Activated CD4-positive, alpha-beta T cell treated with anti-CD3 and anti-CD28 coated beads for 48 hours (primary cell): ENCODE data around the gene LPP.
"Not testable (repeated sequence)": the region's sequence is repeated elsewhere in the genome, so short reads cannot be mapped to it uniquely, and the experiment has no call there.

Experiments used
- DNase-seq: peaks from one replicate; pipeline ENCODE4 v3.0.0-alpha.2; 2020

Gene LPP

GRCh38 chr3:188605905-188606304 is 451.9 kb downstream of the LPP start:
- DNase-seq: no peak

DNA sequence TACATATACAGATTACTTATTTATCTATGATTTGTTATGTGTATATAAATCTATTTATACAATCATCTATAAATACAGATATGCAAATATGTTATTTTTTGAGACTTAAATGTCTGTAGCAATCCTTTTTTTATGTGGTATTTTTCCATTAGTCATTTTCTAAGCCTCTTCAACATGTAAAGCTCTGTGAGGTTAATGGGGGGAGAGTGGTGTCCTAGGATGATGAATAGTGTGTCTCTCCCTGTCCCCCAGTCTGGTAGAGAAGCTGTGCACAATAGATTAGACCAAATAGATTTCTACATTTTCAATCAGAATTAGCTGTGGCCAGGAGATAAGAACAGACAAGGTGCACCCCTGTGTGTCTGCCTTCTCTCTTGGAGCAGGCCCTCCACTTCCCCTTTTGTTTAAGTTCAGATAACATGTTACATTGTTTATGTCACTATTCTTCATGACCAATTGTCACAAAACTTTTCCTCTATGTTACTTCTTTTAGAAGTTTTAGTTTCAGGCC is 453.9 kb downstream of the LPP start:
- no peak for DNase-seq

- no peak for DNase-seq
Measured at GRCh38 chr3:188608401-188608800, 454.4 kb downstream of the LPP start.

DNA sequence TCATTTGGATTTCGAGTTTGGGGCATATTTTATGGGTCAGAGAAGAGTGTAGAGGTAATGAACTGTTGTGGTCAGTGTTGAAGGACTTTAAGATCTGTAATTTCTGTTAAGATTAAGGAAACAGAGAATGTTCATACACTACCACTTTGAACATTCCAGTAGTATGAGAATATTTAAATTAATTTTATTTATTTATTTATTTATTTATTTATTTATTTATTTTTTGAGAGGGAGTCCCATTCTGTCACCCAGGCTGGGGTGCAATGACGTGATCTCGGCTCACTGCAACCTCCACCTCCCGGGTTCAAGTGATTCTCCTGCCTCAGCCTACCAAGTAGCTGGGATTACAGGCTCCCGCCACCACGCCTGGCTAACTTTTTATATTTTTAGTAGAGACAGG is 459.8 kb downstream of the LPP start:
- DNase-seq: not testable (repeated sequence)

DNA sequence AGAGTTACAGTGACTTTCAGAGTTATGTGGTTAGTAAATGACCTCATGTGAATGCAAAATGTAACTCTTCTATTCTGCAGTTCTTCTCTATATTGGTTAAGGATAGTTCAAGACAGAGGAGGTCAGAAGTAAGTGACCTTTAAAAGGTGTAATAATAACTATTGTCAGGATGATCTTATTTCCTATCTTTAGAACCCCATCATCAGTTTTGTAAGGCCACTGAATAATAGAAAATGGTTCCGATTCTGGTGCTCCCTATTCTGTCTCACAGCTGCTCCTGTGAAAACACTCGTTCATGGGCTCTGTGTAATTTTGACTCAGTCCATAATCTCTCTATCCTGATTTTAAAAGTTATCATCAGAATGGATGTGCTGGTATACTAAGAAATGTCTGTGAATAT is 463.3 kb downstream of the LPP start:
- no peak for DNase-seq

GRCh38 chr3:188617988-188618701 is 464.2 kb downstream of the LPP start:
- no peak for DNase-seq

GRCh38 chr3:188620752-188621151 is 466.8 kb downstream of the LPP start:
- DNase-seq: no peak

DNA sequence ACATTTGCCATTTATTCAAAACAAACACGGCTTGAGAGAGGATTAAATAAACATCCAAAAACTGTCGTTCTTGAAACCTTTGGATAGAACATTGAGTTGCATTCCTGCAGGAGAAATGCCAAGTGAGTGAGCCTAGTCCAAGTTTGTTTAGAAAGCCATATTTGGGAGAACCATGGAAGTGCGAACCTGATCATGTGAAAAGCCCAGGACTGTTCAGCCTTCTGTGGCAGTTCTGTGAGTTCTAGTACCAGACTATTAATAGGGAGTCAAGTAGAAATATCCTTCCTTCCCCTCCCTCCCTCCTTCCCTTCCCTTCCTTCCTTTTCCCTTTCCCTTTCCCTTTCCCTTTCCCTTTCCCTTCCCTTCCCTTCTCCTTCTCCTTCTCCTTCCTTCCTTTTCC is 470.4 kb downstream of the LPP start:
- no peak for DNase-seq

- DNase-seq: no peak
Measured at GRCh38 chr3:188624828-188625227, 470.9 kb downstream of the LPP start.

- no peak for DNase-seq
Measured at GRCh38 chr3:188627652-188628051, 473.7 kb downstream of the LPP start.

DNA sequence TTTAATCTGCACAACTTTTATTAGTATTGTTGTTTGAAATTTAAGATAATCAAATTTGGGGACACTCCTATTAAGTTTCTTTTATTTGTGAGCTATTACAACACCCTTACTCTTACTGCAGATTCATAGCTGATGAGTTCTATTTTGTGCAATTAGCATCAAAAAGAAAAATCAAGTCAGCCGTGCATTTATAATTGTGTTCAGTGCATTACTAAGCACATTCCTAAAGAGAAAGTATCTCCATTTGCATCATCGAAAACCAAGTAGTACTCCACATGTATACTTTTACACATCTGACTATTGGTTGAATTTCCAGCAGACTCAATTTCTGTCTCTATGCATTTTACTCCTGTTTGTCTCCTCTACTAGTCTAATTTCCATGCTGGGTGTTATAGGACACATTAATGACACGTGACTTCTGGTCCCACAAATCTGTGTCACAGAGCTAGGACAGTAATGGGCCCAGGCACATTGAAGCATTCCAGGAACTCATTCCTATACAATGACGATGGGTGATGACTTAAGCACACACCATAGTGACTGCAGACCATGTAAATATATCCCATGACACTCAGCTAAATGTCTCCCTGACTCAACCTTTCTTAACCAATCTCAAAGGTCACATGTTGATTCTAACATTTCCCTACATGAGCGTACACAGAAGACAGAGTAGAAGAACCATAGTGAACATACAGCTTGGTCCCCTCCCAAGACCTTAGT is 477.5 kb downstream of the LPP start:
- DNase-seq: no peak

GRCh38 chr3:188633206-188633605 is 479.2 kb downstream of the LPP start:
- no peak for DNase-seq

DNA sequence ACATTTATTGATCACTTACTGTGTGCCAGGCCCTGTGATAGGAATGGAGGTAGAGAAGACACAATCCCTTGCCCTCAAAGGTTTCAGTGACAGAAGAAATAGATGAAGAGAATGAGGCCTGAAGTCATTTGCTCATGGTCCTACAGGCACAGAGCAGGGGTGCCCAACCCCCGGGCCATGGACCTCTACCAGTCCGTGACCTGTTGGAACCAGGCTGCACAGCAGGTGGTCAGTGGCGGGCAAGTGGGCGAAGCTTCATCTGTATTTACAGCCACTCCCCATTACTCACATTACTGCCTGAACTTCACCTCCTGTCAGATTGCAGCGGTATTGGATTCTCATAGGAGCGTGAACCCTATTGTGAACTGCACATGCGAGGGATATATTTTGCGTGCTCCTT is 480.3 kb downstream of the LPP start:
- DNase-seq: no peak

DNA sequence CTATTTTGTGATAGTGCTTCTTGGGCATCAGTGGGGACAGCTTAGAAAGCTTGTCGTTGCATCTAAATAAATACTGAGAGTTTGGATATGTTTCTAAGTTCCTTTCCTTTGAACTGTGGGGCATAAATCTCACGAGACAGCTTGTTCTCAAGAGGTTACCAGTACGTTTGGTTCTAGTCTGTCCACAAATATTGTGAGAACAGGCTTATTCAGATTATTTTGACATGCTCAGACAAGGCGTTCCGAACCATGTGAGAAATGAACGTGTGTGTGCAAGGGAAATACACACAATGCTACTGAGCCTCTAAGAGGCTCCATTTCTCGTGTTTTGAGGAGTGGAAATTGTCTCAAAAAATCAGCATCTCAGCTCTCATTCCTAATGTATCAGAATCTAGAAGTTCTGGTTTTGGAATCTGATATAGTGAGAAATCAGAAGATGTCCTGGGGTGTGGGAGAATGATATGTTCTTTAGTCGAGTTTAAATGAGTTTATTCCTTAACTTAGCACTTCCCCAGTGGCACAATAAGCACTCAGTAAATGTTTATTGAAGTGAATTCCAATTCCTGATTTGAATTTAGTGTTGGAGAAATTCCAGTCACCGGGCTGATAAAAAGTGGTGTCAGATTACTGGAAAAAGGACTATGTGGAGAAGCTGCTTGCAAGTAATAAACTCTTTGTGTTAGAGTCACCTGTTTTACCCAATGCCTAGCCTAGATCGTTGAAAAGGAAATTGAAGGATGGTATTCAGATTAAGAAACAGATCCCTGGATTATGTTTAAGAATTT is 481.5 kb downstream of the LPP start:
- no peak for DNase-seq

GRCh38 chr3:188636292-188636691 is 482.3 kb downstream of the LPP start:
- not testable (repeated sequence) for DNase-seq

DNA sequence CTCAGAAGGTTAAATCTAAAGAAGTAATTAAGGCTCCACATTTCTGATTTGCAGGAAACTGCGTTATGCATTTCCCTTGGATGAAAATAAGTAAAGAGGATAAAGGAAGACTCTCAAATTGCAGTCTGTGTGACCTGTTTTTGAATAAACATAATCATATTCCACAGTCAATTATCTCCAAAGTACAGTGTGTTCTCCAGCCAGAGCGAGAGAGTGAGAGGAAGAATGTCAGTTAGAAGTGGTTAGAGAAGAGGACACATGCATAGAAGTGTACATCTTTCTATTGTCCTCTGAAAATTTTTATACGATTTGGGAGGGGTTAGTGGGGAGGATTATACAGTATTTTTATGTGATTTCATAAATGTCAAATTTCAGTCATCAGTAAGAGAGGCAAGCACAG is 487.1 kb downstream of the LPP start:
- no peak for DNase-seq

DNA sequence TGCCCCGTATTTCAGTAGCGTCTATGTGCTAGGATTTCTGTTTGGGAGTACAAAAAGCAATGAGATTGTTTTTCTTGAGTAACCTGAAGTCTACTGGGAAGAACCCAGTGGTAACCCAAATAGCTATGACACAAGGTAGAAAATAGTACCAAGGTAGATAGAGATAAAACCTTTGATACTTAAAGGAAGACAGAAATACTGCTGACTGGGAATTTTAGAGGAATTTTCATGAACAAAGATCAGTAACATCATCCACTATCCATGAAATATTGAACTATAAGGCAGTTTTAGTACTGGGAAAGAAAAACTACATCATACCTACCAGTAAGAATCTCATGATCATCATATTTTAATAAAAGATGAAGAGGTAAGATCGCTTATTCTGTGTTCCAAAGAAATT is 489.8 kb downstream of the LPP start:
- no peak for DNase-seq

DNA sequence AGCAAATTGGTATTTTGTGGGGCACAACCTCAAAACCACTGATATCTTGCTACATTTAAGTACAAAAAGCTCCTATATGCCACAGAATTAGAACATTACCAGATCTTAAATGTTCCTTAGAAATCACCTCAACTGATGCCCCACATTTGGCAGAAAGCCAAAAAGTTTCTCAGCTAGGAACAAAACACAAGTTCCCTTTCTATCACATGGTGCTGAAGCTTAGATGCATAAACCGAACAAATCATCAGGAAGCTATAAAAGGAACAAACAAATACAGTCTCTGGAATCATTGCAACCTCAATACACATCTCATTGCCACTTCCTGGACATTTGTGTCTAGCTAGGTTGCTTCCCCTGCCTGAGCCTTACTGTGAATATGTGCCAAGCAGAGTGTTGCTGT is 492.6 kb downstream of the LPP start:
- DNase-seq: no peak

- DNase-seq: no peak
Measured at GRCh38 chr3:188647237-188647636, 493.3 kb downstream of the LPP start.

DNA sequence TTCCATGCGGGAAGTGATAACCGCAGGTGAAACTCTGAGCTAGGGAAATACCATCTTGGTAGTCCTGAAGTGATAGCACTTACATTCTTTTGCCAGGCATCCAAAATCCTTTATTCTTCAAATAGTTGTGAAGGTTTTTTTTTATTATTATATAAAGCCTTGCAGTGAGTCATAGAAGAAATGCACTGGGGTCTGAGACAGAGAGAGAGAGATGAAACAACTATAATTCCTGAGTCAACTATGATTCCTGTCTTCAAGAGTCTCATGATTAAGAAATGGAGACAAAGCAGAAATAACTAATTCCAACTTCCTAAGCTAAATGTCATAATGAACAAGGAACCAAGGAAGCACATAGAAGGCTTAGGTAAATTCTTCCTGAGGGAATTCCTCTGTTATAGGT is 495.6 kb downstream of the LPP start:
- DNase-seq: no peak

DNA sequence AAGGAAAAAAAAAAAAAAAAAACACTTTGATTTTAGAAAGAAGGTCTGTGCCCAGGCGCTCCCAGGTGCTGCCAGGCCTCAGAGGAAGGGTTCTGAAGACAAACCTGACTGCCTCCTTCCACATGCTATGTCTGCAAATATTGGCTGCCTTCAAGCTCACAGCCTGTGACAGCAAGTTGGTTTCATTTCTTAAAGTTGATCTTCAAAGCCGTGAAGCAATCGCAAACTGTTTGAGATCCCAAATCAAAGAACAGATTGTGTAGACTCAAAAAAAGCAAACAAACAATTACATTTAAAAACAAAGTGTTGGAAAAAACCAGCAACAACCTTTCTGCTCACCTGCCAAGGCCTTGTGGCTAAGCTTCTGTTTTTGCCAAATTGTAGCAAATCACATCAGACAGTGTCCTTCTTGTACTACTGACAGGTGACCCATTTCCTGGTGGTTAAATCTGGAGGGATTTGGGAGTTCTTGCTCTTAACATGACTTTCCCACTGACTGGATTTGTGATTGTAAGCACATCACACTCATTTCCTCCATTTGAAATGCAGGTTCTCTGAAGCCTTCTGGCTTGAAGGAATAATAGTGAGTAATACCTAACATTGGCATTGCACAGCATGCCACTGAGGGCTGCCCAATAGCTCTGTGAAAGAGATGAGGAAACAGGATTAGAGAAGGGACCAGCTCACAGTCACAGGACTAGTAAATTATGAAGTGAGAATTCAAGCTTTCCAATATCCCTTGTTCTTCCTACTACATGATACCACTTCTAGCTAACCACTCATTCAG is 502.4 kb downstream of the LPP start:
- no peak for DNase-seq

DNA sequence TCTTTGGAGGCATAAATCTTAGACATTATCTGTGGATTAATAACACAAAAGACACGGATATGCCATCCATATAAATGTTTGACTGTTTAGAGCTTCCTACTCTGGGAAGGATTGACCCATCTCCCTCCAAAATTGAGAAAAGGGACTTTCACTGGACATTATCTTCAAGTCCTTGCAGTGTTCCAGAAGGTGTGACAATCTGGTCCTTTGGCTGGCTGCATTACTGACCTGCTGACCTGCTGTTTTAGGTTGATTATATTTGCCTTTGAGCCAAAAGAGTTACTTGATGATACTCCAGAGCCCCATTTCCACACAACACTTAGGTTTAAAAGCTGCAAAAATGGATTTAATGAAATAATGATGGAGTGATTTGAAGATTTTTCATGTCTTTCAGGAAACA is 504.6 kb downstream of the LPP start:
- no peak for DNase-seq
